GM03348 (cell line): ENCODE results near the gene PCID2.

Source experiments
- DNase-seq: peaks from one replicate; pipeline ENCODE4 v3.0.0; 2012; ENCODE audit warnings: low spot score

Gene PCID2

GRCh38 chr13:113149711-113150549 lies 58.5 kb downstream of the PCID2 start:
- DNase-seq = no peak

GRCh38 chr13:113148940-113149503 lies 59.4 kb downstream of the PCID2 start:
- DNase-seq = no peak

GRCh38 chr13:113148407-113148806 lies 60.1 kb downstream of the PCID2 start:
- no peak for DNase-seq

- DNase-seq = no peak
Measured at GRCh38 chr13:113147206-113147605, 61.3 kb downstream of the PCID2 start.

- DNase-seq = no peak
Measured at GRCh38 chr13:113146750-113147149, 61.7 kb downstream of the PCID2 start.

GRCh38 chr13:113145911-113146598 lies 62.4 kb downstream of the PCID2 start:
- no peak for DNase-seq

- DNase-seq = no peak
Measured at GRCh38 chr13:113145496-113145895, 63.0 kb downstream of the PCID2 start.

GRCh38 chr13:113144255-113144629 lies 64.2 kb downstream of the PCID2 start:
- DNase-seq = no peak

- DNase-seq = no peak
Measured at GRCh38 chr13:113143466-113144254, 64.8 kb downstream of the PCID2 start.

- DNase-seq = peak; percentile 27
Measured at GRCh38 chr13:113142876-113143275, 65.6 kb downstream of the PCID2 start.

- DNase-seq = no peak
Measured at GRCh38 chr13:113141601-113141970, 66.9 kb downstream of the PCID2 start.

GRCh38 chr13:113140677-113141600 lies 67.5 kb downstream of the PCID2 start:
- no peak for DNase-seq

- no peak for DNase-seq
Measured at GRCh38 chr13:113139577-113139976, 68.9 kb downstream of the PCID2 start.

GRCh38 chr13:113138792-113139551 lies 69.5 kb downstream of the PCID2 start:
- DNase-seq = no peak

- DNase-seq = no peak
Measured at GRCh38 chr13:113137691-113138298, 70.7 kb downstream of the PCID2 start.

GRCh38 chr13:113135281-113135760 lies 73.1 kb downstream of the PCID2 start:
- DNase-seq = no peak

GRCh38 chr13:113129921-113130750 lies 78.3 kb downstream of the PCID2 start:
- no peak for DNase-seq

GRCh38 chr13:113129480-113129879 lies 79.0 kb downstream of the PCID2 start:
- no peak for DNase-seq
